ENCODE data around the gene LRRC61. TPM values are rescaled to one million over a fixed set of nuclear protein-coding genes. Genes with fewer than 3 reads are reported as not detected.
A peak's percentile ranks its signal among the peaks of the same experiment; 100 is the strongest.

LRRC61 gene
- polyA plus RNA-seq, 1 donor (not counting 4 experiments of a cell fraction or from before 2014, with no cell fraction given) = 1.0 TPM

GRCh38 chr7:150367677-150368095 lies 44.5 kb downstream of the LRRC61 start:
- TF ChIP-seq EZH2 (IDR thresholded peaks at IDR 0.05; ENCODE audit: low read length) (no peak), CTCF (optimal IDR thresholded peaks at IDR 0.05 in 1 of 3, IDR thresholded peaks at IDR 0.05 in 1 of 3, conservative IDR thresholded peaks at IDR 0.05 in 1 of 3; ENCODE audit: extremely low read depth in 1 of 3, insufficient read depth in 2 of 3, low read length in 3 of 3) (no peak)
- no peak for FAIRE-seq
- H3K9ac ChIP-seq (ENCODE audit: control insufficient read depth, extremely low read depth, insufficient read depth, low read length) = peak overlapping the region; percentile 80

GRCh38 chr7:150368096-150368883 lies 45.1 kb downstream of the LRRC61 start, which contains the start of gene REPIN1:
TSS of gene REPIN1 (plus strand) at chr7:150368822. CDS start at chr7:150369712, 890 bp downstream.
- Histone ChIP-seq H3K27me3 (ENCODE audit: control insufficient read depth, extremely low read depth, insufficient read depth, low read length) (no peaks in the 10 kb centered on the region), H3K4me3 (ENCODE audit: control insufficient read depth in 2 of 3, extremely low read depth in 1 of 3, insufficient read depth in 2 of 3, low read depth in 1 of 3, low read length in 3 of 3) (peak within 1 kb of the TSS; percentile 72 to 80 (median 76)), H3K9me1 (ENCODE audit: control insufficient read depth, extremely low read depth, insufficient read depth, low read length) (no peaks in the 10 kb centered on the region), H3K9ac (ENCODE audit: control insufficient read depth, extremely low read depth, insufficient read depth, low read length) (peak within 1 kb of the TSS; percentile 80), H3K79me2 (ENCODE audit: control insufficient read depth, insufficient read depth, low read length) (no peaks in the 10 kb centered on the region), H3K36me3 (ENCODE audit: control insufficient read depth in 2 of 2, extremely low read depth in 1 of 2, insufficient read depth in 2 of 2, low read length in 2 of 2) (peaks cover 1 to 5% of the 10 kb centered on the region in 2 experiments), H2AFZ (ENCODE audit: control insufficient read depth, low read length) (peak within 1 kb of the TSS; percentile 77), H3K9me3 (ENCODE audit: control insufficient read depth, low read depth, low read length) (no peaks in the 10 kb centered on the region), H3K27ac (ENCODE audit: control insufficient read depth, insufficient read depth, low read length) (peak within 1 kb of the TSS; percentile 43), H3K4me1 (ENCODE audit: control insufficient read depth, extremely low read depth, insufficient read depth, low read length) (peaks cover 25% of the 10 kb centered on the region), H3K4me2 (ENCODE audit: control insufficient read depth, extremely low read depth, insufficient read depth, low read depth, low read length) (peak within 1 kb of the TSS; percentile 96), H4K20me1 (ENCODE audit: control insufficient read depth, extremely low read depth, insufficient read depth, low read length) (no peaks in the 10 kb centered on the region)
- dilution Hi-C loops (cut with MboI; ENCODE audit: extremely low pct_ligation_motif_present, low sequenced_read_pairs) = no loop called here
- no peak for TF ChIP-seq EZH2 (IDR thresholded peaks at IDR 0.05; ENCODE audit: low read length)
- no peak for TF ChIP-seq CTCF (optimal IDR thresholded peaks at IDR 0.05 in 1 of 3, IDR thresholded peaks at IDR 0.05 in 1 of 3, conservative IDR thresholded peaks at IDR 0.05 in 1 of 3; ENCODE audit: extremely low read depth in 1 of 3, insufficient read depth in 2 of 3, low read length in 3 of 3)
- no peak for FAIRE-seq
- no peak for DNase-seq (ENCODE audit: low read depth, low spot score)

More at GRCh38 chr7:150367677-150368095, 44.5 kb downstream of the LRRC61 start:
- H3K4me2 ChIP-seq (ENCODE audit: control insufficient read depth, extremely low read depth, insufficient read depth, low read depth, low read length) = peak overlapping the region; percentile 96
- H3K79me2 ChIP-seq (ENCODE audit: control insufficient read depth, insufficient read depth, low read length) = no peaks in the 10 kb centered on the region
- DNase-seq (ENCODE audit: low read depth, low spot score) = peak; percentile 30
- dilution Hi-C loops (cut with MboI; ENCODE audit: extremely low pct_ligation_motif_present, low sequenced_read_pairs) = no loop called here
- H3K9me1 ChIP-seq (ENCODE audit: control insufficient read depth, extremely low read depth, insufficient read depth, low read length) = no peaks in the 10 kb centered on the region
- peak overlapping the region; percentile 69 for H2AFZ ChIP-seq (ENCODE audit: control insufficient read depth, low read length)
- no peaks in the 10 kb centered on the region for H3K9me3 ChIP-seq (ENCODE audit: control insufficient read depth, low read depth, low read length)
- H3K27me3 ChIP-seq (ENCODE audit: control insufficient read depth, extremely low read depth, insufficient read depth, low read length) = no peaks in the 10 kb centered on the region
- H3K4me3 ChIP-seq (ENCODE audit: control insufficient read depth in 2 of 3, extremely low read depth in 1 of 3, insufficient read depth in 2 of 3, low read depth in 1 of 3, low read length in 3 of 3) = peak overlapping the region in 2 of 3 experiments; percentile 76 to 80
- H3K27ac ChIP-seq (ENCODE audit: control insufficient read depth, insufficient read depth, low read length) = peak overlapping the region; percentile 43
- no peaks in the 10 kb centered on the region for H4K20me1 ChIP-seq (ENCODE audit: control insufficient read depth, extremely low read depth, insufficient read depth, low read length)
- peaks cover 0 to 5% of the 10 kb centered on the region in 2 experiments for H3K36me3 ChIP-seq (ENCODE audit: control insufficient read depth in 2 of 2, extremely low read depth in 1 of 2, insufficient read depth in 2 of 2, low read length in 2 of 2)
- peaks cover 24% of the 10 kb centered on the region for H3K4me1 ChIP-seq (ENCODE audit: control insufficient read depth, extremely low read depth, insufficient read depth, low read length)
